GM21737 (cell line): ENCODE data around the gene DUS1L.
"Not testable (repeated sequence)": the region's sequence is repeated elsewhere in the genome, so short reads cannot be mapped to it uniquely, and the experiment has no call there.

Experiments
- ATAC-seq: cut with Tn5 transposase; IDR thresholded peaks from one replicate; pipeline ENCODE4 v1.9.1; 2021; ENCODE audit warnings: mild to moderate bottlenecking, moderate library complexity; ENCODE audit not compliant: unreplicated experiment

DUS1L gene

DNA sequence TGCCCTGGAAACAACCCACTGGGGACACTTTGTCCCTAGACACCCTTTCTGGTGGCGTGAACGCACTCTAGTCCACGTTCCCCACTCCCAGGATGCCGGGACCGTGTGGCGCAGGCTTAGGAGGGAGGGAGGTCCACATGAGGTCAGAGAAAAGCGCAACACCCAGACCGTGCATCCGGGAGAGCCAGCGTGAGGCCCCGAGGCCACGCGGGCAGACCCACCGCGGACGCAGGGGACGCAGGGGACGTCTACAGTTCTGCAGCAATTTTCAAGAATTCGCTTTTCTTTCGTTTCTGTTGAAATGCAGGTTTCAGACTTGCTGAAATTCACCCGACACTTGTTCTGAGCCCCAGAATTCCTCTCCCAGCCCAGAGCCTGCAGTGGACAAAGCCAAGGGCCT lies 18.7 kb downstream of the DUS1L start:
- no peak for ATAC-seq

DNA sequence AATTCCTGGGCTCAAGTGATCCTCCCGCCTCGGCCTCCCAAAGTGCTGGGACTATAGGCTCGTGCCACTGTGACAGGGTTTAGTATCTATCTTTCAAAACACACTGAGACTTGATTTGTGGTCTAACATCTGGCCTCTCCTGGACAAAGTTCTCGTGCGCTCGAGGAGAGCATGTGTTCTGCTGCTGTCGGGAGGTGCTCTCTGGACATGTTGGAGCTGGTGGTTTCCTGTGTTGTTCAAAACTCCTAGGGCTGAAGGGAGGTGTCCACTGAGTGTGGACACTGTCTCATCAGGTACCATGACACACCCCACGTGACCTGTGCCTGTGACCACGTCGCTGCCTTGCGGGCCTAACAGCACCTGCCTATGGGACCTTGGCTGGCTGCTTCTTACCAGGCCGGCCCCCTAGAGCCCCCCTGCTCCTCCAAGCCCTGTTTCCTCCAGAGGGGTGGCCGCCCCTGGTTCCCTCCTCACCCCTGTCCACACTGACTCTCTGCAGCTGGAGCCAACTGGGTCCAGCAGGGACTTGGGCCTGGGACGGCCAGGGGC lies 19.6 kb downstream of the DUS1L start:
- ATAC-seq, result no peak

- no peak for ATAC-seq
Observed at GRCh38 chr17:82043507-82043906, 22.1 kb downstream of the DUS1L start.

GRCh38 chr17:82042649-82043048 lies 23.0 kb downstream of the DUS1L start:
- no peak for ATAC-seq

- no peak for ATAC-seq
Observed at GRCh38 chr17:82041144-82041814, 24.3 kb downstream of the DUS1L start.

GRCh38 chr17:82039695-82040299 lies 25.8 kb downstream of the DUS1L start:
- no peak for ATAC-seq

DNA sequence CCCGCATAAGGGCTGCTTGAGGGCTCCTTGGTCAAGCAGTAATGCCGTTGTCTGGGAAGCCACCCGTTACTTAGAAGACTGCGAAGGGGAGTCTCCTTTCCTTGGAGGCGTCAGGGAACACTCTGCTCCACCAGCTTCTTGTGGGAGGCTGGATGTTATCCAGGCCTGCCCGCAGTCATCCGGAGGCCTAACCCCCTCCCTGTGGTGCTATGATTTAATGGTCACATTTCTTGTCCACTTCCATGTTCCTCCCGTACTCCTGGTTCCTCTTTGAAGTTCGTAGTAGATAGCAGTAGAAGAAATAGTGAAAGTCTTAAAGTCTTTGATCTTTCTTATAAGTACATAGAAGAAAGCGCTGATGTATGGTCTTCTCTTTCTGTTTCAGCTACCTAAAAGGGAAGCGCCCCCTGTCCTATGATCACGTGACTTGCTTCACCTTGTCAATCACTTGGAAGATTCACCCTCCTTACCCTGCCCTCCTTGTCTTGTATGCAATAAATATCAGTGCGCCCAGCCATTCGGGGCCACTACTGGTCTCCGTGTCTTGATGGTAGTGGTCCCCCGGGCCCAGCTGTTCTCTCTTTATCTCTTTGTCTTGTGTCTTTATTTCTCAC lies 26.7 kb downstream of the DUS1L start:
- not testable (repeated sequence) for ATAC-seq

DNA sequence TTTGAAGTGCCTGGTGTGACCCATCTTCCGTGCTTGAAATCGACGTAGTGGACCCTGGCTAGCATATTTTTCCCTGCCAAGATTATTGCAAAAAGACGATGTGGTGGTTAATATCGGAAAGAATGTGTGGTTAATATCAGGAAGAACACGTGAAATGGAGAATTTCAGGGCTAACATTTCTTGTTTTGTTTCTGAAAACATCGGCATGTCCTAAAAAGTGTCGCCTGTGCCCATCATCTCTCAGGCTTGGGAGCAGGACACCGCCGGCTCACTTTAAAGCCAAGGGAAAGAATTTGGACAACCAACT lies 27.8 kb downstream of the DUS1L start:
- no peak for ATAC-seq

DNA sequence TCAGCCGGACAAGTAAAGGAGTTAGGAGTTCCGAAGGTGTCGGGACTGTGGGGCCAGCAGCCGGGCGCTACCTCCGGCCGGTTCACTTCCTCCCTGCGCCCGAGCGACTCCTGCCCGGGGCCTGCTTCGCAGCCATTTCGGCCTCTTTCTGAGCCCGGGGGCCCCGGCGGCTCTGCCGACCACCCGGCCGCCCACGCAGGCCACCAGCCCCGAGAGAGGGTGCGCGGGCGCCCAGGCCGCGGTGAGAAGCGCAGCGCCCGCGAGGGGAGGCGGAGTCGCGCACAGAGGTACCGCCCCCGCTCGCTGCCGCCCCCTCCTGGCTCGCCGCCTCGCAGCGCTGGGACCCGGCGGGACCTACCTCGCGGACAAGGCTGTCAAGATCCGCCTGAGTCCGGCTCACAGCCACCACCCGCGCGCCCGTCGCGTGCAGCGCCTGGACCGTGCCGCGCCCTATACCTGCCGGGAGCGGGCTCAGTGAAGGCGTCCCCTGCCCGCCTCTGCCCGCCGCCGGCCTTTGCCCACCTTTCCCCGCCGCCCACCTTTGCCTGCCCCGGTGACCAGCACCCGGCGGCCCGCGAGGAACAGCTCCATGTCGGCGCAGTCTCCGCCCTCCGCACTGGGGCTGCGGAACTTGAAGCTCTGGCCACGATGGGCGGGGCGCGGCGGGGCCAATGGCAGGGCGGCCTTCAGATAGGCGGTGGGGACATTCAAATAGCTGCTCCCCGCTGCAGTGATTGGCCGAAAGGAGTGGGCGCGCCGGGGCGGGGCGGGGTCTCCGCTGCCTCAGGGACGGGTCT lies 28.3 kb downstream of the DUS1L start, which contains the start of gene DCXR:
Gene DCXR, minus strand, starts transcription at position 606 of the 797 bp plus-strand sequence. Its CDS starts 15 bp downstream, at position 591.
- ATAC-seq, result peak; percentile 83

- ATAC-seq, result no peak
Observed at GRCh38 chr17:82036634-82037091, 28.9 kb downstream of the DUS1L start.

- ATAC-seq, result no peak
Observed at GRCh38 chr17:82035956-82036633, 29.5 kb downstream of the DUS1L start.

GRCh38 chr17:82035488-82035887 lies 30.1 kb downstream of the DUS1L start:
- ATAC-seq, result no peak

- no peak for ATAC-seq
Observed at GRCh38 chr17:82034371-82035011, 31.1 kb downstream of the DUS1L start.

- no peak for ATAC-seq
Observed at GRCh38 chr17:82033359-82034085, 32.1 kb downstream of the DUS1L start.

DNA sequence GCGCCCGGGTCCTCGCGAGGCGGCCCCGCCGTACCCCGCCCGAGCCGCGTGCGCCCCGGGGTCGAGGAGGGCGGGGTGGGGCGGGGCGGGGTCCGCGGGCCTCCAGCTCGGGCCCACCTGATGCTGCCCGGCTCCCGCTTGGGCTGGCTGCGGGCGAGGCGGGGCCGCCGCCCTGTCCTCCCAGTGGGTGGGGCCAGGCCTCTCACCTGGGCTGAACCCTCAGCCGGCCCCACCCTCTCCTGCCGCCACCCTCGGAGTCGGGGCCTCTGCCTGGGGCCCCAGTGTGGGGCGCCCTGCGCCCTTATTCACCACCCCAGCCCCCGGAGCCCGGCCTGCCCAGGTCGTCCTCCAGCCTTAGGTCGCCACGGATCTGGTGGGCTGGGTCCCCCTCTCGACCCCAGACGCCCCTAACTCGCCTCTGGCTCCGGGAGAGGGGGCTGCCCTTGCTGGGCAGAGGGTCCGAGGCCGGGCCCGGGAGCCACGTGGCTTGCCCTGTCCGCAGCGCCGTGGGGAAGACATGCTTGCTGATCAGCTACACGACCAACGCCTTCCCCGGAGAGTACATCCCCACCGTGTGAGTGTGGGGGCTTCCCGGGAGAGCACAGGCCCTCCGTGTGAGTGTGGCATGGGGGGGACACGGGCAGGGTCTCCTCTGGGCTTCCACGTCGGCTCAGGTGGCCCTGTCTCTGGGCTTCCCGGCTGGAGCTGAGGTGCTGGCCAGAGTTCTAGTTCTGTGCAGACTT lies 33.5 kb downstream of the DUS1L start:
- no peak for ATAC-seq

DNA sequence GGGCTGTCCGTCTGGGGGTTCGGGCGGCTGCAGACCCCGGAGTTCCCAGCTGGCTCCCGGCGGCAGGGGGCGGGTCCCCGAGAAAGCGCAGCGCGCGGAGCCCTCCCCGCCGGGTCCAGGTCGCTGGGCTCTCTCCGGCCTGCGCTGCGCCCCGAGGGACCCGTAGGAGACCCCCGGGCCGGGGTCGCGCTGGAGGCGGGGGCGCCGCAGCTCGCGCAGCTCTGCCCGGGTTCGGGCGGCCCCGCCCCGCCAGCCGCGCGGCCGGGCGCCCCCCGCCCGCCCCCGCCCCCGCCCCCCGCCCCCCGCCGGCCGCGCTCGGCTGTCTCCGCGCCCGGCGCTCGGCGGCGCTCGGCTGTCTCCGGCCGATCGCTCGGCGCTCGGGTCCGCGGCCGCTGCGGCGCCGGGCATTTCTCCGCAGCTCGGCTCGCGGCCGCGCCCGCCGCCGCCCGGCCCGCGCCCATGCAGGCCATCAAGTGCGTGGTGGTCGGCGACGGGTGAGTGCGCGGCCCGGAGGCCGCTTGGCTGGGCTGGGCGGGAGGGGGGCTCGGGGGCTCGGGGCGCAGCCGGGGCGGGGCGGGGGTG lies 34.2 kb downstream of the DUS1L start, which contains the start of gene RAC3:
Gene RAC3, plus strand, starts transcription at position 376 of the 582 bp plus-strand sequence. Its CDS starts 84 bp downstream, at position 460.
- no peak for ATAC-seq

- no peak for ATAC-seq
Observed at GRCh38 chr17:82030470-82031302, 34.9 kb downstream of the DUS1L start.
